ENCODE results near the gene CERCAM. TPM values are rescaled to one million over a fixed set of nuclear protein-coding genes. Genes with fewer than 3 reads are reported as not detected.

CERCAM gene
- total RNA-seq, 1 experiment from 2014 or later: 10.1 TPM

- ChIA-PET POLR2A (ENCODE audit: low non-redundant PET) (no interaction called here), CTCF (interaction anchor here (0.5 kb wide), 1 partner anchor 38 kb away, joined by 3 read pairs; no protein-coding TSS in a partner anchor)
- TF ChIP-seq CTCF (conservative IDR thresholded peaks at IDR 0.05; ENCODE audit: low read depth, low read length) (no peak), EZH2 (IDR thresholded peaks at IDR 0.05; ENCODE audit: borderline replicate concordance, low read depth, low read length, poor library complexity, severe bottlenecking) (no peak)
- Histone ChIP-seq H3K4me3 (ENCODE audit: low read depth, low read length, poor library complexity, severe bottlenecking) (no peak overlapping the region), H3K27ac (ENCODE audit: low read depth, low read length, poor library complexity, severe bottlenecking) (no peak overlapping the region), H3K9me3 (ENCODE audit: low read depth, low read length, poor library complexity, severe bottlenecking) (no peaks in the 10 kb centered on the region), H3K4me1 (ENCODE audit: insufficient read depth, low read length, poor library complexity, severe bottlenecking) (peaks cover 6% of the 10 kb centered on the region), H3K27me3 (replicated peaks; ENCODE audit: insufficient read depth, low read depth, low read length, poor library complexity) (no peaks in the 10 kb centered on the region), H3K36me3 (ENCODE audit: insufficient read depth, low read length, poor library complexity, severe bottlenecking) (peaks cover under 1% of the 10 kb centered on the region)
- intact Hi-C loops (cut with micrococcal nuclease; ENCODE audit: unreplicated experiment): no loop called here
- DNase-seq (ENCODE audit: low spot score): no peak
- no TSS peak for BruUV-seq (replicated peaks)
Observed at GRCh38 chr9:128372784-128373183, 47.9 kb upstream of the CERCAM start.

GRCh38 chr9:128374221-128374675, 46.4 kb upstream of the CERCAM start:
- H3K4me3 ChIP-seq (ENCODE audit: low read depth, low read length, poor library complexity, severe bottlenecking): no peak overlapping the region
- no peaks in the 10 kb centered on the region for H3K27me3 ChIP-seq (replicated peaks; ENCODE audit: insufficient read depth, low read depth, low read length, poor library complexity)
- no peaks in the 10 kb centered on the region for H3K9me3 ChIP-seq (ENCODE audit: low read depth, low read length, poor library complexity, severe bottlenecking)
- H3K27ac ChIP-seq (ENCODE audit: low read depth, low read length, poor library complexity, severe bottlenecking): no peak overlapping the region
- no TSS peak for BruUV-seq (replicated peaks)
- H3K4me1 ChIP-seq (ENCODE audit: insufficient read depth, low read length, poor library complexity, severe bottlenecking): peaks cover 6% of the 10 kb centered on the region
- peaks cover 4% of the 10 kb centered on the region for H3K36me3 ChIP-seq (ENCODE audit: insufficient read depth, low read length, poor library complexity, severe bottlenecking)
- CTCF ChIA-PET: no interaction called here
- TF ChIP-seq EZH2 (IDR thresholded peaks at IDR 0.05; ENCODE audit: borderline replicate concordance, low read depth, low read length, poor library complexity, severe bottlenecking): no peak
- no peak for TF ChIP-seq CTCF (conservative IDR thresholded peaks at IDR 0.05; ENCODE audit: low read depth, low read length)
- no peak for DNase-seq (ENCODE audit: low spot score)
- POLR2A ChIA-PET (ENCODE audit: low non-redundant PET): no interaction called here
- intact Hi-C loops (cut with micrococcal nuclease; ENCODE audit: unreplicated experiment): no loop called here

- ChIA-PET POLR2A (ENCODE audit: low non-redundant PET) (interaction anchor here (0.6 kb wide), 1 partner anchor 8 kb away, joined by 5 read pairs; no protein-coding TSS in a partner anchor), CTCF (no interaction called here)
- no peak for TF ChIP-seq EZH2 (IDR thresholded peaks at IDR 0.05; ENCODE audit: borderline replicate concordance, low read depth, low read length, poor library complexity, severe bottlenecking)
- TF ChIP-seq CTCF (conservative IDR thresholded peaks at IDR 0.05; ENCODE audit: low read depth, low read length): no peak
- BruUV-seq (replicated peaks): no TSS peak
- no peaks in the 10 kb centered on the region for H3K9me3 ChIP-seq (ENCODE audit: low read depth, low read length, poor library complexity, severe bottlenecking)
- intact Hi-C loops (cut with micrococcal nuclease; ENCODE audit: unreplicated experiment): no loop called here
- H3K4me3 ChIP-seq (ENCODE audit: low read depth, low read length, poor library complexity, severe bottlenecking): no peak overlapping the region
- no peak for DNase-seq (ENCODE audit: low spot score)
- H3K36me3 ChIP-seq (ENCODE audit: insufficient read depth, low read length, poor library complexity, severe bottlenecking): peaks cover 4% of the 10 kb centered on the region
- no peak overlapping the region for H3K27ac ChIP-seq (ENCODE audit: low read depth, low read length, poor library complexity, severe bottlenecking)
- no peaks in the 10 kb centered on the region for H3K27me3 ChIP-seq (replicated peaks; ENCODE audit: insufficient read depth, low read depth, low read length, poor library complexity)
- H3K4me1 ChIP-seq (ENCODE audit: insufficient read depth, low read length, poor library complexity, severe bottlenecking): peaks cover 6% of the 10 kb centered on the region
Observed at GRCh38 chr9:128375865-128376264, 44.8 kb upstream of the CERCAM start.
